ENCODE measurements around the gene C22orf39. TPM values are rescaled to one million over a fixed set of nuclear protein-coding genes. Genes with fewer than 3 reads are reported as not detected.
"Not testable (repeated sequence)": the region's sequence is repeated elsewhere in the genome, so short reads cannot be mapped to it uniquely, and the experiment has no call there.

Gene C22orf39
- total RNA-seq, 6 experiments from 2014 or later: 11.2 to 12.7 (median 12.2) TPM

DNA sequence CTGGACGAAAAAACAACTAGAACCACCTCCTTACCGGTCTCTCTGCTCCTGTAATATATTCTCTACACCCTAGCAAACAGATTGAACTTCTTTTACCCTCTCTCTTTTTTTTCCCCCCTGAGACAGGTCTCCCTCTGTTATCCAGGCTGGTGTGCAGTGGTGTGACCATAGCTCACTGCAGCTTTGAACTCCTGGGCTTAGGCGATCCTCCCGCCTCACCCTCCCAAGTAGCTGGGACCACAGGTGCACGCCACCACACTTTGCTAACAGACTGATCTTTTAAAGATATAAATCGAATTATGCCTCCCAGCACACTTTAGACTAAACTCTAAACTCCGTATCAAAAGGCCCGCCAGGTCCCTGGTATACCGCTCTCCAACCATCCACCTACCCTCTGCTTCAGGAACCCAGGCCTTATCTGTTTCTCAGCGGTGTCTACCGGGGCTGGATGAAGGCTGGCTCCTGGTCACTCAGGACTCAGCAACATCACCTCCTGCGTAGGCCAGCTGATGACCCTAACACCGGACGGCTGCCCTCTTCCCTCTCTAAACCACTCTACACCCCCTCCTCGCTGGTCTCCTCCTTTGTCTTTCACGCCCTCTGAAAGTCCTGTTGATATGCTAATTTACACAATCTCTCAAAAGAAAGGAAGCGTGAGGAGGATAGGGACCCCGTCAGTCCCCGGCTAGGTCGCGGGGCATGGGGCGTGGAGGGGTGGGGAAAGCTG lies 745 bp downstream of the C22orf39 start:
- no peak for DNase-seq
- H3K4me1 Mint-ChIP-seq (ENCODE audit: low read depth): peaks cover 22% of the 10 kb centered on the region
- peaks cover 5% of the 10 kb centered on the region for H3K27me3 Mint-ChIP-seq (ENCODE audit: insufficient read depth)
- peak overlapping the region; percentile 89 for H3K4me3 Mint-ChIP-seq
- H3K27ac Mint-ChIP-seq: peak overlapping the region; percentile 50
- TF ChIP-seq, protein P1, sequence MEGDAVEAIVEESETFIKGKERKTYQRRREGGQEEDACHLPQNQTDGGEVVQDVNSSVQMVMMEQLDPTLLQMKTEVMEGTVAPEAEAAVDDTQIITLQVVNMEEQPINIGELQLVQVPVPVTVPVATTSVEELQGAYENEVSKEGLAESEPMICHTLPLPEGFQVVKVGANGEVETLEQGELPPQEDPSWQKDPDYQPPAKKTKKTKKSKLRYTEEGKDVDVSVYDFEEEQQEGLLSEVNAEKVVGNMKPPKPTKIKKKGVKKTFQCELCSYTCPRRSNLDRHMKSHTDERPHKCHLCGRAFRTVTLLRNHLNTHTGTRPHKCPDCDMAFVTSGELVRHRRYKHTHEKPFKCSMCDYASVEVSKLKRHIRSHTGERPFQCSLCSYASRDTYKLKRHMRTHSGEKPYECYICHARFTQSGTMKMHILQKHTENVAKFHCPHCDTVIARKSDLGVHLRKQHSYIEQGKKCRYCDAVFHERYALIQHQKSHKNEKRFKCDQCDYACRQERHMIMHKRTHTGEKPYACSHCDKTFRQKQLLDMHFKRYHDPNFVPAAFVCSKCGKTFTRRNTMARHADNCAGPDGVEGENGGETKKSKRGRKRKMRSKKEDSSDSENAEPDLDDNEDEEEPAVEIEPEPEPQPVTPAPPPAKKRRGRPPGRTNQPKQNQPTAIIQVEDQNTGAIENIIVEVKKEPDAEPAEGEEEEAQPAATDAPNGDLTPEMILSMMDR (IDR thresholded peaks at IDR 0.05): no peak
- no peaks in the 10 kb centered on the region for H3K9me3 Mint-ChIP-seq
- H3K36me3 Mint-ChIP-seq (ENCODE audit: low read depth): peaks cover 12% of the 10 kb centered on the region; the same call in 1 of the 2 replicates

DNA sequence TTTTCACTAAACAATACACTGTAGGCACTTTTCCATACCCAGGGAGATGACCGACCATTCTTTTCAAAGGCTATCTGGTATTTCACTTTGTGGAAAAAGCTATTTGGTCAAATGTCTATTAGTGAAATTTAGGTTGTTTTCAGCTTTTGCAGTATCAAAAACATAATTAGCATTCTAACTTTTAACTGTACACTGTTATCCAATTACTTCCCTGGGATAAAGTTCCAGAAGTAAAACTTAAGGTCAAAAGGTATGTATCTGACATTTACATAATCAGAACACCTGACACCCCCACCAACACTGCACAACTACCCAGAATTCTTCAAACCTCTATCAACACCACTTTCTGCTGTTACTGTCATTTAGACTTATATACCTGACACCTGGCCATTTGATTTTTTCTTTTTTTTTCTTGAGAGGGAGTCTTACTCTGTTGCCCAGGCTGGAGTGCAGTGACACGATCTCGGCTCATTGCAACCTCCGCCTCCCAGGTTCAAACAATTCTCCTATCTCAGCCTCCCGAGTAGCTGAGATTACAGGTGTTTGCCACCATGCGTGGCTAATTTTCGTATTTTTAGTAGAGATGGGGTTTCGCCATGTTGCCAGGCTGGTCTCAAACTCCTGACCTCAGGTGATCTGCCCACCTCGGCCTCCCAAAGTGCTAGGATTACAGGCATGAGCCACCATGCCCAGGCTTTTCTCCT lies 2.1 kb downstream of the C22orf39 start:
- peaks cover 22% of the 10 kb centered on the region for H3K4me1 Mint-ChIP-seq (ENCODE audit: low read depth)
- not testable (repeated sequence) for H3K27ac Mint-ChIP-seq; H3K36me3 Mint-ChIP-seq (ENCODE audit: low read depth); H3K9me3 Mint-ChIP-seq; H3K4me3 Mint-ChIP-seq; DNase-seq; H3K27me3 Mint-ChIP-seq (ENCODE audit: insufficient read depth)

DNA sequence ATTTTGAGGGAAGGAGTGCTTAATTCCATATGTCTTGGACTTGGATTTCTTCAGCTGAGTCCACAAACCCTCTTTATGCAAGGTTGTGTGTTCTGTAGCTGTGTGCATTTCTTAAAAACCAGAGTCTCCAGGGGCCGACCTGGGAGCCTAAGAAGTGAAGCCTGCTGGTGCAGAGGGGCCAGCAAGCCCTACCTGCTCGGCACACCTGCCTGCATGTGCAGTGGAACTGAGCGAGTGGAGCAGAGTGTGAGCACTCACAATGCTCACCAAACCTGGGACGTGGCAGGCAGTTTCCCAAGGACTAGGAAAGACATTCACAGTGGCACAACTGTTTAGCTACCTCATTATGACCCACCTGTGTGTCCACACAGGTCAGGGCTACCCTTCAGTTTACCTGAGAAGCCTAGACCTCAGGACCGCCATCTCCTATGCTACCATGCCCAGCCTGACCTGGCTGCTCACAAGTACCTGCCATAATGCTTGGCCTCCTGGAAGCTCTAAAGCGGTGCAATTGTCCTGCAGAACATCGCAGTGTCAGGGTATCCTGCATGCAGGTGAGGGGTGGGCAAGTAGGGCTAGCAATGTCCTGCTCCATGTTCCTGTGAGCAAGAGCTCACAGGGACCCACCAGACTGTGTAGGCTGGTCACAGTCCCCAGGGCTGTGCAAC lies 3.8 kb downstream of the C22orf39 start:
- Mint-ChIP-seq H3K36me3 (ENCODE audit: low read depth) (peaks cover 9% of the 10 kb centered on the region; the same call in 1 of the 2 replicates), H3K27ac (no peak overlapping the region), H3K4me3 (no peak overlapping the region), H3K4me1 (ENCODE audit: low read depth) (peaks cover 22% of the 10 kb centered on the region), H3K9me3 (no peaks in the 10 kb centered on the region), H3K27me3 (ENCODE audit: insufficient read depth) (peaks cover 5% of the 10 kb centered on the region)
- no peak for DNase-seq
- TF ChIP-seq, protein P1 (IDR thresholded peaks at IDR 0.05): peak; percentile 9; the same call in 1 of the 2 replicates

DNA sequence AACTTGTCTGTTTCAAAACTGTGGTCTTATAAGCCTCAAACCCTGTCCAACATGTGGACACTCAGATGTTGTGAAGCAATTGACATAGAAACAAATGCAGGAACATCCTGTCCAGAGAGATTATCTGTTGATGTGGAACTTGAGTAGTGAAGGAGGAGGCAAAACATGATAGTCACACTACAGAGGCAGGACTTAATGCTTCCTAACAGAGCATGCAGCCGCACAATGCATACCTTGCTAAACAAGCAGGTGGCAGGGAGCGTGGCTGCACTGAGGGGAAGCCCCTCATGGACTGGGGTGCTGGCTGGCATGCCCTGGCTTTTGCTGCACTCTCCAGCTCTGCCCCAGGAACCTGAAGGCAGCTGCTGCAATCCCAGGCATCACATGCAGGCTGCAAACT lies 5.3 kb downstream of the C22orf39 start:
- Mint-ChIP-seq H3K36me3 (ENCODE audit: low read depth) (peaks cover 15% of the 10 kb centered on the region; the same call in 1 of the 2 replicates), H3K4me3 (no peak overlapping the region), H3K9me3 (no peaks in the 10 kb centered on the region), H3K27ac (no peak overlapping the region), H3K4me1 (ENCODE audit: low read depth) (peaks cover 12% of the 10 kb centered on the region), H3K27me3 (ENCODE audit: insufficient read depth) (no peaks in the 10 kb centered on the region; the same call in 1 of the 2 replicates)
- TF ChIP-seq, protein P1 (IDR thresholded peaks at IDR 0.05): no peak
- no peak for DNase-seq

DNA sequence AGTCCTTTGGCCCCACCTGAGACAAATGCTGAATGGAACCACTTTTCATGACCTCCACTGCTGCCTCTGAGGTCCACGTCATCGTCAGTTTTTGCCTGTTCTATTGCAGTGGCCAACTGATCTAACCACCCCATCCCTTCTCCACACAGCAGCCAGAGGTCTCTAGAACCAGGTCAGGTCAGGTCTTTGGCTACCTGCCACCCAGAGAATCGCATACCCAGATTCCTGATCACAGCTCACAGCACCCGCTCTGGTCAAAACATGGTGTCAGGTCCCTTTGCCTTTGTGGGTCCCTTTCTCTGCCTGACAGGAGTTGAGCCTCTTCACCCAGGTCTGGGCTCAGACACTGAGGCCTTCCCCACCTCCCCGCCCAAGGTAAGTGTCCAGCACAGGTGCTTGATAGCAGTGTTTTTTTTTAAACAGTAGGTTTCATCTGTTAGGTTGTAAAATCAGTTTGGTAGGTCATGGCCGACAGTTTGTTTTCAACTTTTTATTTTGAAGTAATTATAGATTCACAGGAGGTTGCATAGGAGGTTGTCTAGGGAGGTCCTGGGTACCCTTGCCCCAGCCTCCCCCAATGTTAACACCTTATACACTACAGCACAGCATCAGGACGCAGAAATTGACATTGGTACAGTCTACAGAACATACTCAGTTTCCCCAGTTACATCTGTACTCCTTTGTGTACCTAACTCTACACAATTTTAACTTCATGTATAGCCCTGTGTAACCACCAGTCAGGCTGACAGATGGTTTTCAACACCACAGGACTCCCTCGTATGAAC lies 6.9 kb downstream of the C22orf39 start:
- Mint-ChIP-seq H3K27ac (no peak overlapping the region), H3K4me1 (ENCODE audit: low read depth) (no peaks in the 10 kb centered on the region), H3K36me3 (ENCODE audit: low read depth) (peaks cover 12% of the 10 kb centered on the region; the same call in 1 of the 2 replicates), H3K27me3 (ENCODE audit: insufficient read depth) (no peaks in the 10 kb centered on the region), H3K9me3 (no peaks in the 10 kb centered on the region), H3K4me3 (no peak overlapping the region)
- TF ChIP-seq, protein P1 (IDR thresholded peaks at IDR 0.05): no peak
- no peak for DNase-seq

Measured in HFFc6 (cell line).